Measurements from ENCODE around the gene MAP2K5. TPM values are rescaled to one million over a fixed set of nuclear protein-coding genes. Genes with fewer than 3 reads are reported as not detected.

The MAP2K5 gene
- total RNA-seq, 4 donors from 2014 or later: 3.6 to 27.1 (median 18.6) TPM

DNA sequence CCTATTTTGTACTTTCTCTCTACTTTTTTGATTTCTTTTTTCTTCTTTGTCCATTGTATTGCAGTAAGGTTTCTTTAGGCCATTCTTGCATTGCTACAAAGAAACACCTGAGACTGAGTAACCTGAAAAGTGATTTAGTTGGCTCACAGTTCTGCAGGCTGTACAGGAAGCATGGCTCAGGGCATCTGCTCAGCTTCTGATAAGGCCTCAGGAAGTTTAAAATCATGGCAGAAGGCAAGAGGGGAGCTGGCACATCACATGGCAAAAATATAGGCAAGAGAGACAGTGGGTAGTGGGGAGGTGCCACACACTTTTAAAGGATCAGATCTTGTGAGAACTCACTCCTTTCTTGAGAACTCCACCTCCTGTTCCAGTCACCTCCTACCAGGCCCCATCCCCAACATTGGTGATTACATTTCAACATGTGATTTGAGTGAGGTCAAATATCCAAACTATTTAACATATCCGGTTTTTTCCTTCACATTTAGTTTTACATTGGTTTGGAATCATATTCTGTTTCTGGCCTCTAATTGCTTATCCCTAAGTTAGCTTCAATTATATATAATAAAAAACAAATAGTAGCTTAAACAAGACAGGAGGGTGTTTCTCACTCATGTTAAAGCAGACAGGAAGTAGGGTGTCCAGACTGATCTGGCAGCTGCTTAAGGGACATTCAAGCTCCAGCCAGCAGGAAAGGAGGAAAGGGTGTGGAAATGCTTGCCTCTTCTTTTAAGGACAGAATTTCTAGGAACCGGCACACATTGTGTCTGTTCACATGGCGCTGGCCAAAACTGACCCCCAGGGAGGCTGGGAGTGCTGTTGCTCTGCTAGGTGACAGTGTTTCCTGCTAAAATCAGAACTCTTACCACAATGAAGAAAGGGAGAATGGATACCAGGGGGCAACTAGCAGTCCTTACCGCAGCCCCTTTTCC lies 254.0 kb downstream of the MAP2K5 start:
- Histone ChIP-seq H3K4me1 (no peaks in the 10 kb centered on the region), H3K27ac (no peak overlapping the region), H3K27me3 (no peaks in the 10 kb centered on the region), H3K4me3 (no peak overlapping the region), H3K36me3 (no peaks in the 10 kb centered on the region), H3K9me3 (no peaks in the 10 kb centered on the region)
- DNase-seq: no peak
- intact Hi-C loops (cut with DNase I; ENCODE audit: low total_unique reads): no loop called here
- TF ChIP-seq POLR2A (IDR thresholded peaks at IDR 0.05): no peak
- TF ChIP-seq, protein P1, sequence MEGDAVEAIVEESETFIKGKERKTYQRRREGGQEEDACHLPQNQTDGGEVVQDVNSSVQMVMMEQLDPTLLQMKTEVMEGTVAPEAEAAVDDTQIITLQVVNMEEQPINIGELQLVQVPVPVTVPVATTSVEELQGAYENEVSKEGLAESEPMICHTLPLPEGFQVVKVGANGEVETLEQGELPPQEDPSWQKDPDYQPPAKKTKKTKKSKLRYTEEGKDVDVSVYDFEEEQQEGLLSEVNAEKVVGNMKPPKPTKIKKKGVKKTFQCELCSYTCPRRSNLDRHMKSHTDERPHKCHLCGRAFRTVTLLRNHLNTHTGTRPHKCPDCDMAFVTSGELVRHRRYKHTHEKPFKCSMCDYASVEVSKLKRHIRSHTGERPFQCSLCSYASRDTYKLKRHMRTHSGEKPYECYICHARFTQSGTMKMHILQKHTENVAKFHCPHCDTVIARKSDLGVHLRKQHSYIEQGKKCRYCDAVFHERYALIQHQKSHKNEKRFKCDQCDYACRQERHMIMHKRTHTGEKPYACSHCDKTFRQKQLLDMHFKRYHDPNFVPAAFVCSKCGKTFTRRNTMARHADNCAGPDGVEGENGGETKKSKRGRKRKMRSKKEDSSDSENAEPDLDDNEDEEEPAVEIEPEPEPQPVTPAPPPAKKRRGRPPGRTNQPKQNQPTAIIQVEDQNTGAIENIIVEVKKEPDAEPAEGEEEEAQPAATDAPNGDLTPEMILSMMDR (IDR thresholded peaks at IDR 0.05): no peak

DNA sequence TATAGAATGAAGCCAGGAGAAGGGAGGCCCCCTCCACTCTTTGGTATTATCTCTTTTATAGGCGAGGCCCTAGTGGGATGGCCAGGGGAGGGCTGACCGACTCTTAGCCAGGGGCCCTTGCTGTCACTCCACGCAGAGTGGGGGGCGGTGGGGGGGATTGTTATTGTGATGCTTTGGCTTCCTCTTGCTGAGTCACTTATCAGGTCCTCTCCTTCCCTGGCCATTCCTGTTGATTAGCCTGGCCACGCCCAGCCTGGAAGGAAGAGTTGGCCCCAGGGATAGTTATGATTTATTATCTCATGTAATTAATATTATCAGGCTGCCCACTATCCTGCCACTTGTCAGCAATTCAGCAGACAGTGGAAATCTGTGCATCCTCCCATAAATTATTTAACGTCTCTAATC lies 257.3 kb downstream of the MAP2K5 start:
- DNase-seq: no peak
- Histone ChIP-seq H3K4me1 (no peaks in the 10 kb centered on the region), H3K36me3 (no peaks in the 10 kb centered on the region), H3K27me3 (no peaks in the 10 kb centered on the region), H3K4me3 (no peak overlapping the region), H3K9me3 (no peaks in the 10 kb centered on the region), H3K27ac (no peak overlapping the region)
- TF ChIP-seq POLR2A (IDR thresholded peaks at IDR 0.05): no peak
- TF ChIP-seq, protein P1 (IDR thresholded peaks at IDR 0.05): no peak
- intact Hi-C loops (cut with DNase I; ENCODE audit: low total_unique reads): no loop called here

DNA sequence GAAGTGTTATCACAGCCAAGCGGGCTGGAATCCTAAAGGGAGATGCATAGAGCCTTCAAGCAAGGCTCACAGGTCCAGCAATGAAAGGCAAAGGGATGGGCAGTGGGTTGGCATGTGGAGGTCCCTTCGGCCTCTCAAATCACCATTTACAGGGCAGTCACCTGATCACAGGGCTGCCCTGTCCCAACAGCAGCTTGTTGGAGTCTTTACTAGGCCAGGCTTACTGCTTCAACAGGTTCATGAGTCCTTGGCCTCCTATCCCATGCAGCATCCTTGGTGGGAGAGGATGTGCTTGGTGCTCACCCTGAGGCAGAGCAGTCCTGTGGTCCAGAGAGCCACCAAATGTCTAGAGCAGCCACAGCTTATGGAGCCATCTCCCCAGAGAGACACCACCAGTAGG lies 258.6 kb downstream of the MAP2K5 start:
- DNase-seq: no peak
- intact Hi-C loops (cut with DNase I; ENCODE audit: low total_unique reads): no loop called here
- no peaks in the 10 kb centered on the region for H3K9me3 ChIP-seq
- H3K27me3 ChIP-seq: no peaks in the 10 kb centered on the region
- H3K4me1 ChIP-seq: no peaks in the 10 kb centered on the region
- no peak overlapping the region for H3K27ac ChIP-seq
- no peak overlapping the region for H3K4me3 ChIP-seq
- H3K36me3 ChIP-seq: no peaks in the 10 kb centered on the region
- TF ChIP-seq POLR2A (IDR thresholded peaks at IDR 0.05): no peak
- TF ChIP-seq, protein P1 (IDR thresholded peaks at IDR 0.05): no peak

DNA sequence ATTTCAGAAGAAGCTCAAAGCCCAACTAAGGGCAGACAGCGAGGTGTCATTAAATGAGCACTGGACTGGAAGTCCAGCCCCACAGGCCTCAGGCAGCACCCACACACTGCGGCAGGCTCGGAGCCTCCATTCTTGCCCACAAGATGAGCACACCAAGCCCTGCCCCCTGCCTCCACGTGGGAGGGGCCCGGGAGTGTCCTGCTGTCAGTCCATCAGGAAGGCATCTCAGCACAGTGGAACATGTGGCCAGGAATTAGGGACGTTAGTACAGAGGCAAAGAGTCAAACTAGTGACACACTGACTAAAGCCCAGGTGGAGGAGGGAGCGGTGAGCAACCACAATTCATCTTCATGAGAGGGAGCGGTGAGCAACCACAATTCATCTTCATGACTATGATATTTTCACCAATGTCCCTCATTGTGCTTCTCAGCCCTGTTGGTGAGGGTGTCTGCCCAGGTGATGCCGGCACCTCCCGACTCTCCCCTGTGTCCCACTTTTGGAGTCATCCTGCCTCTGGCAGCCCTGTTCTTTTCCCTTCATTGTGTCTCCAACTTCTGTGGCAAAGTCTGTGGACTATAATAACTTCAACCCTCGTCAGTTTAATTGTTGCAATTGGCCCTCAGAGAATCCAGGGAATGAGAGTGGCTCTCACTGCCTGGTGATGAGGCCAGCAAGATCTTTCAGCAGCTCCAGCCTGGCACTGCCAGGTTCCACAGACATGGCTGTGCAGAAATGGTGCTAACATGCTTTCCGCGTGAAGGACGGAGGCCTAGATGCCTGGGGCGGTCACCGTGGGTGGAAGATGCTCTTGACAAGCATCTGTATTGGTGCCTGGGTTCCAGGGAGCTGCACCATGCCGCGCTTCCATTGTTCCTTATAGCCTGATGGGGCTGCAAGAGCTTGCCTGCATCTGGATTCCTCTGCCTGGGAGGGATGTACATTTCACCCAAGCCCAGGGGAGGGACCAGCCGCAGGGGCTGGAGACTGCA lies 259.7 kb downstream of the MAP2K5 start:
- Histone ChIP-seq H3K4me1 (no peaks in the 10 kb centered on the region), H3K9me3 (no peaks in the 10 kb centered on the region), H3K27ac (no peak overlapping the region), H3K4me3 (no peak overlapping the region), H3K27me3 (no peaks in the 10 kb centered on the region), H3K36me3 (no peaks in the 10 kb centered on the region)
- no peak for TF ChIP-seq POLR2A (IDR thresholded peaks at IDR 0.05)
- TF ChIP-seq, protein P1 (IDR thresholded peaks at IDR 0.05): no peak
- intact Hi-C loops (cut with DNase I; ENCODE audit: low total_unique reads): no loop called here
- no peak for DNase-seq

All from uterus (tissue), 4 donors.